ENCODE measurements around the gene PPP1R15A.

- TF ChIP-seq CTCF (IDR thresholded peaks at IDR 0.05; ENCODE audit: poor library complexity, severe bottlenecking), result no peak
- no peak for TF ChIP-seq POLR2AphosphoS5 (IDR thresholded peaks at IDR 0.05)
Observed at GRCh38 chr19:48913114-48913889, 41.1 kb downstream of the PPP1R15A start.

All from neural cell (in vitro differentiated cells).